ENCODE measurements around the gene INO80B. TPM values are rescaled to one million over a fixed set of nuclear protein-coding genes. Genes with fewer than 3 reads are reported as not detected.

INO80B gene
- total RNA-seq, 6 donors from 2014 or later, result 12.6 to 85.9 (median 32.5) TPM

DNA sequence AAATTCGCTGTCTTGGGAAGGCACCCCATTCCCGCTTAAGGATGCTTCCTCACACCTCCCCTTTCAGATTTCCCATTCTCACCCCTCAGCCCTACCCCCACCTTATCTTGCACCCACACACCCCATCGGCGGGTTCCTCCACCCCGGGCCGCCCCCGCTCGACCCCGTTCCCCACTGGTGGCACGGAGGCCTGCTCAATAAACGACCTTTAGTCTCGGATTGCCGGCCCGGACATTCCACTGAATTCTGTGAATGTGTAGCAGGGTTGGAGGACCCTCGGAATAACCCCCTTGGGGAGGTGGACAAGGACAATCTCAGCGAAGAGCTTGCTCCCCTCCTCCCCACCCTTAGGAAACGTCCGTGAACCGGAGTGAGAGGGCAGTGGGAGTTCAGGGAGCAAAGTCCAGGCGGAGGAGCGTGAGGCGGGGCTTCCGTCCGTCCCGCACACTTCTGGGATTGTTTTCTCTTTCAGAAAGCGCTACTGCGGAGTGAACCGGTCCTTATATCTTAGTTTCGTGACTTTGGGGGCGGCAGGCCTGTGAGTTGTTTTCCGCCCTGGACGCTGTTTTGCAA lies 47.3 kb downstream of the INO80B start:
- ATAC-seq (ENCODE audit: low FRiP score in 2 of 2) (peak in 1 of 2 donors; percentile 17), DNase-seq (peak in 1 of 2 donors; percentile 79)
- TF ChIP-seq, protein P1, sequence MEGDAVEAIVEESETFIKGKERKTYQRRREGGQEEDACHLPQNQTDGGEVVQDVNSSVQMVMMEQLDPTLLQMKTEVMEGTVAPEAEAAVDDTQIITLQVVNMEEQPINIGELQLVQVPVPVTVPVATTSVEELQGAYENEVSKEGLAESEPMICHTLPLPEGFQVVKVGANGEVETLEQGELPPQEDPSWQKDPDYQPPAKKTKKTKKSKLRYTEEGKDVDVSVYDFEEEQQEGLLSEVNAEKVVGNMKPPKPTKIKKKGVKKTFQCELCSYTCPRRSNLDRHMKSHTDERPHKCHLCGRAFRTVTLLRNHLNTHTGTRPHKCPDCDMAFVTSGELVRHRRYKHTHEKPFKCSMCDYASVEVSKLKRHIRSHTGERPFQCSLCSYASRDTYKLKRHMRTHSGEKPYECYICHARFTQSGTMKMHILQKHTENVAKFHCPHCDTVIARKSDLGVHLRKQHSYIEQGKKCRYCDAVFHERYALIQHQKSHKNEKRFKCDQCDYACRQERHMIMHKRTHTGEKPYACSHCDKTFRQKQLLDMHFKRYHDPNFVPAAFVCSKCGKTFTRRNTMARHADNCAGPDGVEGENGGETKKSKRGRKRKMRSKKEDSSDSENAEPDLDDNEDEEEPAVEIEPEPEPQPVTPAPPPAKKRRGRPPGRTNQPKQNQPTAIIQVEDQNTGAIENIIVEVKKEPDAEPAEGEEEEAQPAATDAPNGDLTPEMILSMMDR (IDR thresholded peaks at IDR 0.05), result no peak
- TF ChIP-seq EP300 (IDR thresholded peaks at IDR 0.05), result no peak
- TF ChIP-seq POLR2A (IDR thresholded peaks at IDR 0.05), result no peak
- Histone ChIP-seq H3K27me3 (peaks cover 0 to 38% (median 4%) of the 10 kb centered on the region in 4 donors), H3K36me3 (peaks cover 0 to 22% (median 6%) of the 10 kb centered on the region in 4 donors), H3K4me1 (peaks cover 51 to 83% (median 65%) of the 10 kb centered on the region in 4 donors), H3K9me3 (no peaks in the 10 kb centered on the region), H3K4me3 (peak overlapping the region; percentile 54 to 76 (median 66)), H3K27ac (peak overlapping the region; percentile 64 to 90 (median 82))
- 17 to 20% methylated on average over 27 to 31 of the region's 32 CpGs for WGBS, 2 donors

DNA sequence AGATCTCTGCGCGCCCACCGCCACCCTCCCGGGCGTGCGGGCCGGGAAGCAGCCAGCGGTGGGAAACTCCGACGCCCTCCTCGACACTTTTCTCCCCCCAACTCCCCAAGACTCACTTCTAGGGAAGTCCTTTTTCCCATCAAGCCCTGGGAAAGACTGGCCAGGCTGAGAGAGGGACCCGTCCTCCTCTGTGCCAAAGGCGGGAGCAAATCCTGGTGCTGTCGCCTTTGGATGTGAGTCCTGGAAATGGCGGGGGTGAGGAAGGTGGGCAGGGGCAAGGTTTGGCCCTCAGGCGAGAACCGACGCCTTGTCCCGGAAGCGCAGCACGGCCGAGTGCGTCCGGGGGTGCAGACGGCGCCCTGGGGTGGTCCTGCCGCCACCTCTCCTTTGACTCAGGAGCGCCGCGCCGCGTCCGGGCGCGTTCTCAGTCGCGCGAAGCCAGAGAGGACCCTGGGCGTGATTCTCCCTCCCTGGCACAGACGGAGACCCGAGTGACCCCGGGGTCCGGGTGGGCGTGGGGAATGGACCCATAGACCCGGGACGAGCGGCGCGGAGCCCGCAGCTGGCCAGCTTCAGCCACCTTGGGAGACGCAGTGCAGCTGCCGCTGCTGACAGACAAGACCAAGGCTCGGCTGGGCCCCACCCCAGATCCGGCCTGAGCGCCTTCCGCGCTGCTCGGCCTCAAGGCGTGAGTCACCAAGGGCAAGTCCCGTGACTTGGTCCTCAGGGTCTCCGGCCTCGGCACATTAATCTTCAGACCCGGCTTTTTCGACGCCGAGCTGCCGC lies 48.0 kb downstream of the INO80B start:
- DNase-seq (peak; percentile 93), ATAC-seq (ENCODE audit: low FRiP score in 2 of 2) (peak; percentile 74 to 87)
- peaks cover 47 to 78% (median 60%) of the 10 kb centered on the region in 4 donors for H3K4me1 ChIP-seq
- no peaks in the 10 kb centered on the region for H3K9me3 ChIP-seq
- peak overlapping the region; percentile 54 to 76 (median 66) for H3K4me3 ChIP-seq
- H3K27ac ChIP-seq, result peak overlapping the region; percentile 64 to 90 (median 82)
- peaks cover 0 to 33% (median 4%) of the 10 kb centered on the region in 4 donors for H3K27me3 ChIP-seq
- peaks cover 0 to 22% (median 6%) of the 10 kb centered on the region in 4 donors for H3K36me3 ChIP-seq
- TF ChIP-seq EP300 (IDR thresholded peaks at IDR 0.05), result no peak
- TF ChIP-seq, protein P1 (IDR thresholded peaks at IDR 0.05), result peak in 3 of 6 experiments; percentile 12 to 33 (median 19)
- peak; percentile 45 to 86 for TF ChIP-seq POLR2AphosphoS5 (IDR thresholded peaks at IDR 0.05)
- TF ChIP-seq POLR2A (IDR thresholded peaks at IDR 0.05), result peak in 3 of 4 donors; percentile 72 to 81 (median 74)
- 0 to 1% methylated on average over 22 to 39 of the region's 67 CpGs for WGBS, 2 donors

DNA sequence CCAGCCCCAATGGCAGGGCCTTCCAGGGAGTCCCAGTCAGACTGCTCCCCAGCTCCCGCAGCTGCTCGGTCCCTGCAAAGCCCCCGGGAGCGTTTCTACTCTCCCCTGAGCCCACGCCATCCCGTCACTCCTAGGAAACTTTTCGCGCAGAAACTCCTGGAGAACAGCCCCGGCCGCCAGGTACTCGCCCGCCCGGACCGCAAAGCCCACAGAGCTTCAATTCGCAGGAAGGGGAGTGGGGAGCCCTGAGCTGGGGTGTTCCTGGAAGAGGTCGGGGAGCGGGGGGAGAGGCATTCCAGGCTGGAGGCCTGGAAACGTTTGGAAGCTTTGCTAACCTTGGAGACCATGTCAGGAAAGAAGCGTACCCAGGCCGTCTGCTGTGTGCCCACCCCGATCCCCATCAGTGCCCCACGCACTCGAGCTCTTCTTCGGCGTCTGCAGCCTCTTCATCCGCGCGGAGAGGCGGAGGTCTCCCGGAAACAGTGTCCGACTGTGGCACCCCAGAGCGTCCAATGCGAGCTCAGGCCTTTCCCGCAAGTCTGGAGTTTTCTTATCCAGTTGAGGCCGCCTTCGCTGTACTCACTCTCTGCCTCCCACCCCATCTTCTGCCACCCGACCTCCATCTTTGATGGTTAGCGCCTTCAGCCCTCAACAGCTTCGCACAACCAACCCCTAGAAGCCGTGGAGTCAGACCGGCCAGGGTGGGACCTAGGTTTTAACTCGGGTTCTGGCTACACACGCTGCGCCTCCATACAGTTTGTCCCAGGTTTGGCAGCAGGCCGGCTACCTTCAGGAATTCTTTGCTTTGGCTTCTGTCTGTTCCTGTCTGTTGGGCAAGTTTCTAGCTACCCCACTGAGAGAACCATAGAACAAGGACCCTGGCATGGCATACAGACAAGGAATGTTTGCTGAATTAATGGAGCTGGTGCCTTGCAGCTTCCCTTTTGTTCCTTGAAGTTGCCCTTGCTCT lies 48.9 kb downstream of the INO80B start:
- Histone ChIP-seq H3K4me1 (peaks cover 43 to 75% (median 58%) of the 10 kb centered on the region in 4 donors), H3K9me3 (no peaks in the 10 kb centered on the region), H3K36me3 (peaks cover 0 to 22% (median 6%) of the 10 kb centered on the region in 4 donors), H3K27me3 (peaks cover 0 to 25% (median 4%) of the 10 kb centered on the region in 4 donors), H3K27ac (peak overlapping the region; percentile 64 to 90 (median 82)), H3K4me3 (peak overlapping the region; percentile 18 to 74 (median 56))
- 57 to 76% methylated on average over 25 to 45 of the region's 45 CpGs for WGBS, 2 donors
- DNase-seq, result peak in 1 of 2 donors; percentile 51
- TF ChIP-seq POLR2AphosphoS5 (IDR thresholded peaks at IDR 0.05), result no peak
- TF ChIP-seq POLR2A (IDR thresholded peaks at IDR 0.05), result no peak
- no peak for TF ChIP-seq EP300 (IDR thresholded peaks at IDR 0.05)
- TF ChIP-seq, protein P1 (IDR thresholded peaks at IDR 0.05), result no peak
- ATAC-seq (ENCODE audit: low FRiP score in 2 of 2), result no peak

DNA sequence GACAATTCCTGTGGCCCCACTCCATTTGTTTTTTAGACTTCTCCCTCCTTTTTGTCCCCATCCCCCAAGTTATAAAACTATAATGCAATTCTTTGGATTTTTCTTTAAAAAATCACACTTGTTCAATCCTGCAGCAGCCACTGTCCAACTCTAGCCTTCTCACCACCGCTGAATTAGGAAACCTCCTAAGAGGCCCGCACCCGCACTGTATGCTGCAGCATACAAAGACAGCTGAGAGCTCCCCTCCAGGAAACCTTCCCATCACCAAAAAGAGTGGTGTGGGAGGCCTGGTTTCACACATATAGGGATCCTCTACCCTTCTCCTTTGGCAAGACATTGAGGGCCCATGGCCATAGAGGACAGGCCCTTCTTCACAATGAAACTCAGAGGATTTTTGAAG lies 49.7 kb downstream of the INO80B start:
- Histone ChIP-seq H3K4me1 (peaks cover 35 to 67% (median 50%) of the 10 kb centered on the region in 4 donors), H3K27ac (no peak overlapping the region), H3K9me3 (no peaks in the 10 kb centered on the region), H3K27me3 (peaks cover 0 to 17% (median under 1%) of the 10 kb centered on the region in 4 donors), H3K4me3 (peak overlapping the region in 1 of 4 donors; percentile 74), H3K36me3 (peaks cover 0 to 22% (median 6%) of the 10 kb centered on the region in 4 donors)
- TF ChIP-seq EP300 (IDR thresholded peaks at IDR 0.05) (no peak), POLR2A (IDR thresholded peaks at IDR 0.05) (no peak), POLR2AphosphoS5 (IDR thresholded peaks at IDR 0.05) (no peak)
- TF ChIP-seq, protein P1 (IDR thresholded peaks at IDR 0.05), result no peak
- no peak for ATAC-seq (ENCODE audit: low FRiP score in 2 of 2)
- 95 to 98% methylated on average over 3 of the region's 3 CpGs for WGBS, 2 donors
- no peak for DNase-seq
